ENCODE data around the gene GATB.
"Not testable (repeated sequence)": the region's sequence is repeated elsewhere in the genome, so short reads cannot be mapped to it uniquely, and the experiment has no call there.

GATB gene

GRCh38 chr4:151785484-151786157 lies 24.8 kb upstream of the GATB start:
- no peak for DNase-seq

GRCh38 chr4:151784706-151785105 lies 23.9 kb upstream of the GATB start:
- DNase-seq = no peak

- DNase-seq = no peak
Observed at GRCh38 chr4:151783867-151784266, 23.1 kb upstream of the GATB start.

GRCh38 chr4:151782296-151782695 lies 21.5 kb upstream of the GATB start:
- no peak for DNase-seq

- DNase-seq = no peak
Observed at GRCh38 chr4:151781026-151781425, 20.2 kb upstream of the GATB start.

GRCh38 chr4:151777471-151777870 lies 16.7 kb upstream of the GATB start:
- DNase-seq = no peak

GRCh38 chr4:151774324-151774723 lies 13.5 kb upstream of the GATB start:
- no peak for DNase-seq

- no peak for DNase-seq
Observed at GRCh38 chr4:151772274-151772673, 11.5 kb upstream of the GATB start.

- DNase-seq = no peak
Observed at GRCh38 chr4:151771664-151772063, 10.9 kb upstream of the GATB start.

GRCh38 chr4:151770154-151770553 lies 9.3 kb upstream of the GATB start:
- DNase-seq = no peak

- DNase-seq = no peak
Observed at GRCh38 chr4:151768835-151769234, 8.0 kb upstream of the GATB start.

GRCh38 chr4:151766691-151767090 lies 5.9 kb upstream of the GATB start:
- no peak for DNase-seq

- DNase-seq = peak in 1 of 2 experiments; percentile 19
Observed at GRCh38 chr4:151760002-151760401, 805 bp downstream of the GATB start.

GRCh38 chr4:151753056-151753455 lies 7.8 kb downstream of the GATB start:
- no peak for DNase-seq

GRCh38 chr4:151750156-151750555 lies 10.7 kb downstream of the GATB start:
- DNase-seq = no peak

- no peak for DNase-seq
Observed at GRCh38 chr4:151745481-151746231, 15.2 kb downstream of the GATB start.

GRCh38 chr4:151744614-151745013 lies 16.2 kb downstream of the GATB start:
- DNase-seq = no peak

- no peak for DNase-seq
Observed at GRCh38 chr4:151743894-151744293, 16.9 kb downstream of the GATB start.

GRCh38 chr4:151743128-151743854 lies 17.5 kb downstream of the GATB start:
- no peak for DNase-seq

- DNase-seq = no peak
Observed at GRCh38 chr4:151738720-151739517, 21.9 kb downstream of the GATB start.

GRCh38 chr4:151736852-151737251 lies 24.0 kb downstream of the GATB start:
- not testable (repeated sequence) for DNase-seq

GRCh38 chr4:151736361-151736760 lies 24.4 kb downstream of the GATB start:
- no peak for DNase-seq

GRCh38 chr4:151731670-151732069 lies 29.1 kb downstream of the GATB start:
- not testable (repeated sequence) for DNase-seq

All from Kasumi-1 (cell line).